G401 (cell line): Measurements from ENCODE around the gene MAD2L1. TPM values are rescaled to one million over a fixed set of nuclear protein-coding genes. Genes with fewer than 3 reads are reported as not detected.
A peak's percentile ranks its signal among the peaks of the same experiment; 100 is the strongest.
"Not testable (repeated sequence)": the region's sequence is repeated elsewhere in the genome, so short reads cannot be mapped to it uniquely, and the experiment has no call there.

ENCODE experiments used
- DNase-seq: peaks from one replicate; pipeline ENCODE4 v3.0.0-alpha.2; 2015; ENCODE audit warnings: low spot score
- in situ Hi-C: cut with HindIII; loops from 2 replicates; pipeline ENCODE4 v1.10.0; 2016; ENCODE audit warnings: low sequenced_read_pairs, mixed read lengths
- total RNA-seq: library from RNA; depleted of rRNA; stranded (reverse); fragments of >200 nt; shearing (Covaris generic); gene quantifications from 2 replicates; pipeline ENCODE4 v1.2.3, GENCODE V29; 2014; rRNA removed

The MAD2L1 gene
- 103 and 110 TPM in 2 replicates for total RNA-seq

- in situ Hi-C loops = no loop called here
- DNase-seq = peak; percentile 97
Observed at GRCh38 chr4:120066517-120067340, at the start of gene MAD2L1. Gene MAD2L1, minus strand, starts transcription at chr4:120066848. Its CDS starts 114 bp downstream, at chr4:120066734.

GRCh38 chr4:120111745-120112144 lies 45.1 kb upstream of the MAD2L1 start:
- DNase-seq = no peak
- in situ Hi-C loops = no loop called here

GRCh38 chr4:120109406-120109805 lies 42.8 kb upstream of the MAD2L1 start:
- in situ Hi-C loops = no loop called here
- DNase-seq = no peak

GRCh38 chr4:120105472-120105871 lies 38.8 kb upstream of the MAD2L1 start:
- DNase-seq = no peak
- in situ Hi-C loops = no loop called here

- in situ Hi-C loops = no loop called here
- DNase-seq = no peak
Observed at GRCh38 chr4:120096508-120097297, 30.1 kb upstream of the MAD2L1 start.

GRCh38 chr4:120088507-120088906 lies 21.9 kb upstream of the MAD2L1 start:
- no peak for DNase-seq
- in situ Hi-C loops = no loop called here

- DNase-seq, in situ Hi-C loops: not testable (repeated sequence)
Observed at GRCh38 chr4:120088066-120088465, 21.4 kb upstream of the MAD2L1 start.

GRCh38 chr4:120085705-120086104 lies 19.1 kb upstream of the MAD2L1 start:
- in situ Hi-C loops = no loop called here
- DNase-seq = no peak

- DNase-seq = no peak
- in situ Hi-C loops = no loop called here
Observed at GRCh38 chr4:120084327-120084726, 17.7 kb upstream of the MAD2L1 start.

GRCh38 chr4:120083152-120083551 lies 16.5 kb upstream of the MAD2L1 start:
- in situ Hi-C loops = no loop called here
- DNase-seq = no peak

- in situ Hi-C loops = no loop called here
- DNase-seq = no peak
Observed at GRCh38 chr4:120082251-120082650, 15.6 kb upstream of the MAD2L1 start.

GRCh38 chr4:120081726-120082125 lies 15.1 kb upstream of the MAD2L1 start:
- in situ Hi-C loops = no loop called here
- no peak for DNase-seq

GRCh38 chr4:120080533-120080932 lies 13.9 kb upstream of the MAD2L1 start:
- DNase-seq = no peak
- in situ Hi-C loops = no loop called here

GRCh38 chr4:120079839-120080520 lies 13.3 kb upstream of the MAD2L1 start:
- in situ Hi-C loops = no loop called here
- DNase-seq = no peak

- no peak for DNase-seq
- in situ Hi-C loops = no loop called here
Observed at GRCh38 chr4:120078216-120078615, 11.6 kb upstream of the MAD2L1 start.

- in situ Hi-C loops = no loop called here
- peak; percentile 71 for DNase-seq
Observed at GRCh38 chr4:120071192-120071795, 4.6 kb upstream of the MAD2L1 start.

GRCh38 chr4:120070196-120070595 lies 3.5 kb upstream of the MAD2L1 start:
- in situ Hi-C loops = no loop called here
- no peak for DNase-seq

- no peak for DNase-seq
- in situ Hi-C loops = no loop called here
Observed at GRCh38 chr4:120065974-120066516, 603 bp downstream of the MAD2L1 start.

- in situ Hi-C loops = no loop called here
- no peak for DNase-seq
Observed at GRCh38 chr4:120064887-120065286, 1.8 kb downstream of the MAD2L1 start.
